Heart left ventricle (tissue), 13 donors: ENCODE measurements around the gene TSPY3.
"Not testable (repeated sequence)": the region's sequence is repeated elsewhere in the genome, so short reads cannot be mapped to it uniquely, and the experiment has no call there.

Experiments used
- POLR2A ChIP-seq, 2 donors: fragments of 450-650 bp; IDR thresholded peaks; one replicate each; pipeline ENCODE4 v1.6.1; 2017; ENCODE audit warnings: antibody characterized with exemption in 2 of 2, mild to moderate bottlenecking in 2 of 2, moderate library complexity in 2 of 2
- TF ChIP-seq, protein P1 (sequence below), 12 donors: fragments of 200-600 bp; sonication (generic) in 4 of 12; IDR thresholded peaks; one replicate each; pipeline versions ENCODE4 v1.5.0 to v1.8.0; 2018 to 2022; ENCODE audit warnings: antibody characterized with exemption in 12 of 12, mild to moderate bottlenecking in 5 of 12
- donor health status: ischemic (EF 13 %, LVEDD 7.1; RV severe dilation, severe dysfunction).
- donor health status: DM: no; HTN: yes; CAD: no.
- donor health status: DM: no; HTN: no; CAD: no.
- donor health status: ischemic (EF 25% LVEDD 6.9; RV normal size, moderate dysfunction).
- donor health status: ischemic (EF 25% LVEDD 5.7; RV mildly dilated, moderate dysfunction).
- donor health status: ischemic (EF 35%, LVEDD 5.7; RV mildly dilated, moderate dysfunction).
- donor health status: nonischemic (EF 11% LVEDD 7.7; RV severe dilation, severe dysfunction).
- donor health status: DM: yes; HTN: yes; CAD: no.
- donor health status: PGD.
- donor health status: ischemic (EF 29% LVEDD 5.4; RV normal size, mild dysfunction).
- donor health status: nonischemic (EF 23%, LVEDD 6.1; RV moderate dilation, normal function).

DNA sequence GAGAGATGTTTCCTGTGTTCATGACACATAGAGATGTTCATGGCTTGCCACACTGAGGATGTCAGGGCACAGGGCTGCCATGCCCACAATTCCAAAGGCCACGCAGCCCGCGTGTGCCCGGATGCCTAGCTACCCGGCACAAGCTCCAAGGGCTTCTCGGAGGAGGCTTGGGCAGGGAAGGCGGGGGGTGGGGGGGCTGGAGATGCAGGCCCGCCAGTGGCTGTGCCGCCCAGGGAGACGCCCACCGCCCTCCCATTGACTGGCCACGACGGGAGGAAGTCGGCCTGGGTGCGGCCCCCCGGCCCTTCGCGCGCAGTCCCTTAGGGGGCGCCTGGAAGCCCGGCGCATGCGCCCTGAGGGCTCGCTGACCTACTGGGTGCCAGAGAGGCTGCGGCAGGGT, 40.7 kb upstream of the TSPY3 start, which contains the start of gene TSPY8:
- TF ChIP-seq, protein P1, sequence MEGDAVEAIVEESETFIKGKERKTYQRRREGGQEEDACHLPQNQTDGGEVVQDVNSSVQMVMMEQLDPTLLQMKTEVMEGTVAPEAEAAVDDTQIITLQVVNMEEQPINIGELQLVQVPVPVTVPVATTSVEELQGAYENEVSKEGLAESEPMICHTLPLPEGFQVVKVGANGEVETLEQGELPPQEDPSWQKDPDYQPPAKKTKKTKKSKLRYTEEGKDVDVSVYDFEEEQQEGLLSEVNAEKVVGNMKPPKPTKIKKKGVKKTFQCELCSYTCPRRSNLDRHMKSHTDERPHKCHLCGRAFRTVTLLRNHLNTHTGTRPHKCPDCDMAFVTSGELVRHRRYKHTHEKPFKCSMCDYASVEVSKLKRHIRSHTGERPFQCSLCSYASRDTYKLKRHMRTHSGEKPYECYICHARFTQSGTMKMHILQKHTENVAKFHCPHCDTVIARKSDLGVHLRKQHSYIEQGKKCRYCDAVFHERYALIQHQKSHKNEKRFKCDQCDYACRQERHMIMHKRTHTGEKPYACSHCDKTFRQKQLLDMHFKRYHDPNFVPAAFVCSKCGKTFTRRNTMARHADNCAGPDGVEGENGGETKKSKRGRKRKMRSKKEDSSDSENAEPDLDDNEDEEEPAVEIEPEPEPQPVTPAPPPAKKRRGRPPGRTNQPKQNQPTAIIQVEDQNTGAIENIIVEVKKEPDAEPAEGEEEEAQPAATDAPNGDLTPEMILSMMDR (IDR thresholded peaks at IDR 0.05): not testable (repeated sequence)
- not testable (repeated sequence) for TF ChIP-seq POLR2A (IDR thresholded peaks at IDR 0.05)
